Hypothalamus (tissue), 51 donors: ENCODE results near the gene CSTF3.
"Not testable (repeated sequence)": the region's sequence is repeated elsewhere in the genome, so short reads cannot be mapped to it uniquely, and the experiment has no call there.

ENCODE experiments used
- DNase-seq, 51 donors: peaks; one replicate each; lab custom pipeline; 2025; lab: John Stamatoyannopoulos, UW

CSTF3 gene

GRCh38 chr11:33094157-33094556 is 67.1 kb downstream of the CSTF3 start:
- DNase-seq, result no peak

GRCh38 chr11:33089776-33090175 is 71.5 kb downstream of the CSTF3 start:
- no peak for DNase-seq

GRCh38 chr11:33086017-33086416 is 75.3 kb downstream of the CSTF3 start:
- no peak for DNase-seq

- DNase-seq, result no peak
Measured at GRCh38 chr11:33083918-33084317, 77.4 kb downstream of the CSTF3 start.

- no peak for DNase-seq
Measured at GRCh38 chr11:33072465-33072864, 88.8 kb downstream of the CSTF3 start.

GRCh38 chr11:33068611-33069340 is 92.5 kb downstream of the CSTF3 start:
- DNase-seq, result no peak

GRCh38 chr11:33067294-33067693 is 94.0 kb downstream of the CSTF3 start:
- no peak for DNase-seq

GRCh38 chr11:33065445-33066178 is 95.7 kb downstream of the CSTF3 start:
- DNase-seq, result peak in 39 of 51 donors; percentile 3 to 71 (median 27)

GRCh38 chr11:33064866-33065265 is 96.4 kb downstream of the CSTF3 start:
- no peak for DNase-seq

- peak in 4 of 51 donors; percentile 2 to 8 (median 6) for DNase-seq
Measured at GRCh38 chr11:33064033-33064825, 97.1 kb downstream of the CSTF3 start.

- no peak for DNase-seq
Measured at GRCh38 chr11:33063326-33063881, 97.9 kb downstream of the CSTF3 start.

GRCh38 chr11:33062137-33062536 is 99.1 kb downstream of the CSTF3 start:
- no peak for DNase-seq

- DNase-seq, result no peak
Measured at GRCh38 chr11:33060271-33060670, 101.0 kb downstream of the CSTF3 start.

GRCh38 chr11:33059331-33060007 is 101.8 kb downstream of the CSTF3 start:
- DNase-seq, result no peak

- no peak for DNase-seq
Measured at GRCh38 chr11:33057284-33057683, 104.0 kb downstream of the CSTF3 start.

GRCh38 chr11:33055375-33055774 is 105.9 kb downstream of the CSTF3 start:
- no peak for DNase-seq

GRCh38 chr11:33052231-33052630 is 109.0 kb downstream of the CSTF3 start:
- no peak for DNase-seq

GRCh38 chr11:33049565-33050408 is 111.5 kb downstream of the CSTF3 start:
- DNase-seq, result not testable (repeated sequence)

GRCh38 chr11:33048701-33049100 is 112.6 kb downstream of the CSTF3 start:
- not testable (repeated sequence) for DNase-seq
